NCI-H82 treated with DMSO at 0.1 percent for 48 hours (cell line): ENCODE results near the gene FERMT1.

Source experiments
- DNase-seq: peaks from one replicate; lab custom pipeline; 2025; ENCODE audit not compliant: unreplicated experiment; lab: John Stamatoyannopoulos, UW

The FERMT1 gene

DNA sequence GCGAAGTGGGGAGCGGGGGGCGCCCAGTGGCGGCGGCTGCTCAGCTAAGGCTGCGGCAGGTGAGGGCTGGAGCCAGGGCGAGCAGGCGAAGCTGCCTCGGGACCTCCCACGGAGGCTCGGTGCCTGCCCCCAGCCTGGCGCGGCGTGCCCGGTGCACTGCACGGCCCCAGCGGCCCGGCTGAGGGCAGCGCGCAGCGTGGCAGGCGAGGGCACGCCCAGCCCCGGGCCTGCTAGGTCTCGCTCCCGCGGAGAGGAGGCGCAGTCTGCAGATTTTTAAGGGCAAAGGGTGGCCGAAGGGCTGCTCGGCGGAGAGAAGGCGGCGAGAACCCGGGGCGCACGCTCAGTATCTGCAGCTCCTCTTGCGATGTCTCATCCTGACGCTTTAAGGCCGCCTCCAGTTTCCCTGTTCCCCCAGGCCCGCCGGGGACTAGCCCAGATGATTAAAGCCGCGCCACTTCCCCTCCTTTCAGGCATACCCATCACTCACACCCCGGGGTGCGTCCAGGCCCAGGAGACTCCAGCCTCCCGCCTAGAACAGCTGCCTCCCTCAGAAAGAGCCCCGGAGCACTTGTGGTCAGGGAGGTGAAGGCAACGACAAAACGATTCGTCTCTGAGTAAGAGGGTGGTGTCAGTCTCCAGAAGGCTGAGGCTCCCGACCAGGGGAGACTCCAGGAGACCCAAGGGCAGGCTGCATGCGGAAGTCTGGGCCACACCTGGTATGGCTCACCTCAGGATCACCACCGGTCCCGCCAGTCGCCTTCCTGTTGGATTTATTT is at the start of gene FERMT1:
Gene FERMT1 (minus strand): TSS at position 158 of the 776 bp plus-strand sequence. CDS start 3,476 bp downstream, outside the sequence.
- DNase-seq, result no peak

DNA sequence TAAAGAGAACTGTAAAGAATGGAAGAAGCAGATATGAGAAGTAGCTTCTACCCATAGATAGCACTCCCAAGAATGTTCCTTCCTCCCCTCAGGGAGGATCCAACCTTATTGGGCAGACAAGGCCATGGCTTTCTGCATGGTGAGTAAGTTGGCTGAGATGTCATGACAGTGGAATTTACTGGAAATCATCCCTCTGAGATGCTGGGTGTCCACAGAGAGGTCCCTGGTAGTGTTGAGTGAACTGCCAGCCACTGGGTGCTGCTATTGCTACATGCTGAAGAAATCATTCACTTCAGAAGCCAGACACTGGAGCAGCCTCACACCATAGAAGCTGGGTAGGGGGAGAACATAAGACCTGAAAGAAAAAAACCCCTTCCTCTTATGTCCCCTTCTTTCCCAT is 46.4 kb upstream of the FERMT1 start:
- no peak for DNase-seq

DNA sequence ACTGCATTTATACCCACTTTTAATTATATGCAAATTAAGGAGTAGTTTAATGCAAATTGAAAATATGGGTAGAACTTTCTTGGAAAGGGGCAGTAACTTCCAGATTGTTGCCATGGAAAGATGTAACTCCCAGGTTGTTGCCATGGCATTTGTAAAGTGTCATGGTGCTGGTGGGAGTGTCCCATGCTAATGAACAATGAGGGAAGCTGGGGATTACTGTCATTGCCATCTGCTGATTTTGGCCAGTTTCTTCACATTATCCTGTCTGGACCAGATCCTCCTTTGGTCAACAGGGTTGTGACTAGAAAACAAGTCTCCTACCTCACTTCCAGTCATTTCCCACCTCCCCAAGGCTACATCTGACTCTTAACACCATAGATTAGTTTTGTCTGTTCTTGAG is 45.4 kb upstream of the FERMT1 start:
- no peak for DNase-seq

GRCh38 chr20:6165346-6165745 is 42.5 kb upstream of the FERMT1 start:
- DNase-seq, result no peak

DNA sequence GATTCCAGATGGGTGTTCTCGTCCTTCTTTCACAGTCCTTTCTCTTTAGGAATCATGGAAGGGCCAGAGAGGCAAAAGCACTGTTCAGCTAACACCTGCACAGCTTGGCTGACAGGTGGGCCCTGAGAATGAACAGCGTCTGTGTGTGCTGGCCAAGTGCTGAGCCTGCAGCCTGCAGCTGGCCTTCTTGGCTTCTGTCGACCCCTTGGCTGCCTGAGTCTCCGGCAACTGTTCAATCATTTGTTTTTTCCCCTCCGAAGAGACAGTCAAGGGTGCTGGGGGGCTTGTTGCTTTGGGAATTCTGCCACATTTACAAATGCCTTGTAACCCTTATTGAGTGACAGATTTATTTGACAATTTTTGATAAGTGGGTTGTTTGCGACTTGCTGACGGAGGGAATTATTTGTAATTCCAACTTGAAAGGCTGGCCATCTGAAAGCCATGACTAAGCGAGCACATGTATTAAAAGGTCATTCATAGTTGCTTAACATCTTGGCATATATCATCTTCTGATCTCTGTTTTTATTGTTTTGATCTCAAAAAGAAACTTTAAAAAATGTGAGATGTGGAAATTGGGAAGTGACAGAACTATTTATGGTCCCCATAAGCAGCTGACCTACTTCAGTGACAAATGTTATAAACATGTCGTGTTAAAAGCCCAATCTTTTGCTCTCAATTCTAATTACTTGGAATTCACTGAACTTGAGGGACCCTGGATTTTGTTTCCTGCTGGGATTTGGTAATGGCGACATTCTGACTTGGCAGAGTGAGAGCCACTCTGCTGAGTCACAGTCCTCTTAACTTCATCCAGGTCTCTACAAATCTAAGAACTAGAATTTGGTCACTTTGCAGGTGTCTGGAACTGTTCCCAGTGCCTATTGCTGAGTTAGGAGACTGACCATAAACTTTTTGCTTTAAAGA is 41.9 kb upstream of the FERMT1 start:
- DNase-seq, result no peak

- DNase-seq, result no peak
Measured at GRCh38 chr20:6160736-6161135, 37.9 kb upstream of the FERMT1 start.

GRCh38 chr20:6157345-6157744 is 34.5 kb upstream of the FERMT1 start:
- no peak for DNase-seq

- no peak for DNase-seq
Measured at GRCh38 chr20:6152777-6153176, 29.9 kb upstream of the FERMT1 start.

GRCh38 chr20:6148073-6148472 is 25.2 kb upstream of the FERMT1 start:
- DNase-seq, result no peak

DNA sequence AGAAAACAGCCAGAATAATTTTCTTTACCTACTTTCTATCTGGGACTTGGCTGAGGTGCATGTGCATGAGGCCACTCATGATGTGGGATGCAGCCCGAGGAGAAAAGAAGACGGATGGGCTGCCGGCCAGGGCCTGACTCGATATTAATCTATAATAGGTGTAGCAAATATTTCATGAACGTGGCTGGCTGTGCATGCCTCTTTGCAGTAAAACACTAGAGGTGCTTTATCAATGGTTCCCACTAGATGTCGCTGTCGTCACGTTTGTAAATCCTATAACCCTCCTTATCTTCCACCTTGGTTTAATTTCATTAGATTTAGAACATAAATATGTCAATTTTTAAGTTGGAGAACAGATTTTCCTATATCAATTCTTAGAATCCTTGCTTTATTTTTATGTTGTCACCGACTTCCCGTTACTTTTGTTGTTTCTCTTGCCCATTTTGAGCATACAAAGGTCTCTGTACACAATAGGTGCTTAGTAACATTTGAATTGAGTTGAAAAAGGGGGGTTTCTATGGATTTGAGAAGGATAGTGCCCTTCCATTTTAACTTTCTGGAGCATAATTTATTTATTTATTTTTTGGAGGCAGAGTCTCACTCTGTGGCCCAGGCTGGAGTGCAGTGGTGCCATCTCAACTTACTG is 19.6 kb upstream of the FERMT1 start:
- peak; percentile 50 for DNase-seq

GRCh38 chr20:6140947-6141346 is 18.1 kb upstream of the FERMT1 start:
- no peak for DNase-seq

DNA sequence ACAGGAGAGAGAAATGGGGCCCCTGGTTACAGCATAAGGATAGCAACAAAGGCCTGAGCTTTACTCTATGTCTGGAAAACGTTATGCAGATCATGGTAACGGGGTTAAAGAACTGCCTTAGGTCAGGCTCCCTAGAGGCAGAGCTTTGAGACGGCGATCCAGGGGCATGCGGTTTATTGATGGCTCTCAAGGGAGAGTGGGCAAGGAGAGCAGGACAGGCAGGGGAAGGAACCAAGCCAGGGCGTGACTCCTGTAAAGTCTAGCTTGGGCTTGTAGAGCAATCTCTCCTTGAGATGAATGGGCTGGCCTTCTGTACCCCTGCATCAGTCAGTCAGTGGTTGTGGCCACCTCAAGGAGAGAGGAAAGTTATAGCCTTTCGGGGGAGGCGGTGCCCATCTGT is 12.5 kb upstream of the FERMT1 start:
- no peak for DNase-seq

- DNase-seq, result no peak
Measured at GRCh38 chr20:6134592-6134991, 11.8 kb upstream of the FERMT1 start.

GRCh38 chr20:6130045-6130444 is 7.2 kb upstream of the FERMT1 start:
- DNase-seq, result no peak

DNA sequence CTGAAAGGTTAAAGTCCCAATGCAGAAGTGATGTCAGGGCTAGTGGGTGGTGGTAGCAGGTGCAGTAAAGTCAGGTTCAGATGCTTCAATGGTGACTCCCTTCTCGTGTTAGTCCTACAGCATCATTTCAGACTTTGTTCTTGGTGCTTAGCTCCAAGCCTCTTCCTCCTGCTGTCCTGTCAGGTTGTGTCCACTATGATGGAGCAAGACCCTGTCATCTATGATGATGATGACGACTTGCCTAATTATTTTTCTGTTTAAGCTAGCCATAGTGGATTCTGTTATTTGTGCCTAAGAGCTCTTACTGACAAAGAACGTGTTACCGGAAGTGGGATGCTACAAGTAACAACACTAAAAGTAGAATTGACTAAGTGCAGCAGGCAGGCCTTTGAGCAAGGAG is 5.0 kb upstream of the FERMT1 start:
- DNase-seq, result no peak

GRCh38 chr20:6126846-6127245 is 4.0 kb upstream of the FERMT1 start:
- no peak for DNase-seq

DNA sequence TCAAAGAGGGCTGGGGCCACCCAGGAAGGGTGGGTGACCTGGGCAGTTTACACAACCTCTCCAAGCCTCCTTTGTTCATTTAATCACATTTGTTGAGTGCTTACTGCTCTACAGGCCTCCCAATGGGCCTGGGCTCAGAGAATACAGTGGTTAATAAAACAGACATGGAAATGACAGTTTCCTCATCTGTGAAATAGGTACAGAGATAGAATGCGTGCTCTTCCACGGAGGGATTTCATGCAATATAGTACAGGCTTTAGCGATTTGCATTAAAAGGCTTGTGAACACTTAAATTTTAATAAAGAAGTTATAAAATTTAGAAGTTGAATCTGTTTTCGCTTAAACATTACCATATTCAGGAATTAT is 802 bp upstream of the FERMT1 start:
- DNase-seq, result no peak

- peak; percentile 3 for DNase-seq
Measured at GRCh38 chr20:6122111-6122872, 538 bp downstream of the FERMT1 start.

- no peak for DNase-seq
Measured at GRCh38 chr20:6121504-6121903, 1.3 kb downstream of the FERMT1 start.

GRCh38 chr20:6120491-6120988 is 2.3 kb downstream of the FERMT1 start:
- DNase-seq, result no peak

DNA sequence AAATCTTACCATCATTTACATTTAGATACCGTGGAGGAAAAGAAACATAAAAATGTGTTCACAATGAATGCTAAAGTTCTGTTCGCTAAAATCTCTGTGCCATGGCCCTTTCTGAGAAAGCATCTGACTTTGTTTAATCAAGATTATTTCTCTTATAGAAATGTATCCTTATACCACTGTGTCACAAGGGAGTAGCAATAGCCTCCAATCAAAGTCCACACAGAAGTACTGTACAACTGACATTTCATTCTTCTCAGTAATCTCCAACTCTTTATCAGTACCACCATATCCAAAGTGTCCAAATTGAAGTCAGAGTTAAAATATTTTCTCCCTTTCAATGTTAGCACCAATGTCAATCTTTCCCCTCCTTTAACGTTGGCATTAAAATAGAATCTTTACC is 6.1 kb downstream of the FERMT1 start:
- DNase-seq, result no peak
